Measurements from ENCODE around the gene TSPAN9.

TSPAN9 gene

GRCh38 chr12:3289702-3290101 is 212.5 kb downstream of the TSPAN9 start:
- DNase-seq = no peak

- DNase-seq = no peak
Measured at GRCh38 chr12:3291939-3292338, 214.8 kb downstream of the TSPAN9 start.

- no peak for DNase-seq
Measured at GRCh38 chr12:3292677-3293412, 215.7 kb downstream of the TSPAN9 start.

- peak in 7 of 56 donors; percentile 18 to 37 (median 28) for DNase-seq
Measured at GRCh38 chr12:3293446-3294161, 216.4 kb downstream of the TSPAN9 start.

GRCh38 chr12:3294481-3294911 is 217.3 kb downstream of the TSPAN9 start:
- no peak for DNase-seq

- DNase-seq = no peak
Measured at GRCh38 chr12:3295225-3295624, 218.0 kb downstream of the TSPAN9 start.

- DNase-seq = no peak
Measured at GRCh38 chr12:3295646-3296408, 218.6 kb downstream of the TSPAN9 start.

- no peak for DNase-seq
Measured at GRCh38 chr12:3296409-3296701, 219.2 kb downstream of the TSPAN9 start.

- DNase-seq = no peak
Measured at GRCh38 chr12:3298603-3299002, 221.4 kb downstream of the TSPAN9 start.

GRCh38 chr12:3299929-3300832 is 223.0 kb downstream of the TSPAN9 start:
- DNase-seq = peak in 55 of 56 donors; percentile 21 to 91 (median 65)

GRCh38 chr12:3300833-3301401 is 223.7 kb downstream of the TSPAN9 start:
- no peak for DNase-seq

- DNase-seq = no peak
Measured at GRCh38 chr12:3302401-3303041, 225.3 kb downstream of the TSPAN9 start.

GRCh38 chr12:3303410-3304136 is 226.4 kb downstream of the TSPAN9 start:
- peak in 22 of 56 donors; percentile 5 to 63 (median 27) for DNase-seq

- peak in 28 of 56 donors; percentile 12 to 71 (median 32) for DNase-seq
Measured at GRCh38 chr12:3304436-3305165, 227.4 kb downstream of the TSPAN9 start.

- no peak for DNase-seq
Measured at GRCh38 chr12:3305464-3305863, 228.3 kb downstream of the TSPAN9 start.

- no peak for DNase-seq
Measured at GRCh38 chr12:3305904-3306619, 228.9 kb downstream of the TSPAN9 start.

GRCh38 chr12:3307389-3307788 is 230.2 kb downstream of the TSPAN9 start:
- DNase-seq = no peak

GRCh38 chr12:3308063-3308462 is 230.9 kb downstream of the TSPAN9 start:
- no peak for DNase-seq
